Neural progenitor cell (in vitro differentiated cells): ENCODE results near the gene TRIOBP.

ENCODE experiments used
- CTCF ChIP-seq: fragments of 200-600 bp; sonication (generic); IDR thresholded peaks from 2 replicates; pipeline ENCODE4 v1.5.1; 2017; ENCODE audit warnings: antibody characterized with exemption, mild to moderate bottlenecking
- EZH2 ChIP-seq: fragments of 200-600 bp; sonication (generic); IDR thresholded peaks from 2 replicates; pipeline ENCODE4 v1.6.1; 2017; ENCODE audit warnings: antibody characterized with exemption, mild to moderate bottlenecking, moderate library complexity

GRCh38 chr22:37690901-37691504 lies 5.8 kb upstream of the TRIOBP start:
- TF ChIP-seq CTCF (no peak), EZH2 (no peak)
